Spleen (tissue), 11 donors: ENCODE results near the gene PEPD. TPM values are rescaled to one million over a fixed set of nuclear protein-coding genes. Genes with fewer than 3 reads are reported as not detected.

Experiments used
- DNase-seq: peaks from one replicate; pipeline ENCODE4 v3.0.0-alpha.2; 2020
- H3K27ac ChIP-seq, 8 donors: fragments of 200-600 bp; sonication (generic) in 7 of 8; 1 replicate in 4 of 8; 2 replicates in 4 of 8; pipeline versions ENCODE4 v1.5.0 to v1.8.0; 2016 to 2021; ENCODE audit warnings: inconsistent platforms in 4 of 8, mild to moderate bottlenecking in 4 of 8, moderate library complexity in 1 of 8
- H3K27me3 ChIP-seq, 7 donors: fragments of 200-600 bp; sonication (generic) in 6 of 7; replicated peaks in 1 of 7; 1 replicate in 4 of 7; 2 replicates in 3 of 7; pipeline versions ENCODE4 v1.5.0 to v1.8.0; 2016 to 2021; ENCODE audit warnings: inconsistent platforms in 3 of 7, mild to moderate bottlenecking in 1 of 7
- H3K36me3 ChIP-seq, 6 donors: fragments of 200-600 bp; sonication (generic) in 5 of 6; 1 replicate in 4 of 6; 2 replicates in 2 of 6; pipeline versions ENCODE4 v1.5.0 to v1.8.0; 2016 to 2021; ENCODE audit warnings: inconsistent platforms in 2 of 6
- H3K4me1 ChIP-seq, 6 donors: fragments of 200-600 bp; sonication (generic) in 5 of 6; 1 replicate in 3 of 6; 2 replicates in 3 of 6; pipeline versions ENCODE4 v1.5.0 to v1.8.0; 2016 to 2021; ENCODE audit warnings: inconsistent platforms in 3 of 6
- H3K4me3 ChIP-seq, 8 donors: fragments of 200-600 bp; sonication (generic) in 7 of 8; 1 replicate in 4 of 8; 2 replicates in 4 of 8; pipeline versions ENCODE4 v1.5.0 to v1.8.0; 2016 to 2021; ENCODE audit warnings: inconsistent platforms in 4 of 8, mild to moderate bottlenecking in 4 of 8, moderate library complexity in 2 of 8
- H3K9me3 ChIP-seq, 8 donors: fragments of 200-600 bp; sonication (generic) in 7 of 8; 1 replicate in 4 of 8; 2 replicates in 4 of 8; pipeline versions ENCODE4 v1.5.0 to v1.8.0; 2016 to 2021; ENCODE audit warnings: inconsistent platforms in 4 of 8
- CTCF ChIP-seq, 11 experiments: fragments of 200-600 bp in 7 of 11; fragments of 450-650 bp in 4 of 11; sonication (generic) in 4 of 11; IDR thresholded peaks in 8 of 11; conservative IDR thresholded peaks in 3 of 11; 1 replicate in 7 of 11; 2 replicates in 4 of 11; pipeline versions ENCODE4 v1.4.0 to v1.8.0; 2016 to 2021; ENCODE audit warnings: antibody characterized with exemption in 11 of 11, inconsistent platforms in 4 of 11, mild to moderate bottlenecking in 1 of 11
- POLR2A ChIP-seq, 3 donors: fragments of 450-650 bp; IDR thresholded peaks; one replicate each; pipeline ENCODE4 v1.5.1; 2017; ENCODE audit warnings: antibody characterized with exemption in 3 of 3, mild to moderate bottlenecking in 1 of 3
- POLR2AphosphoS5 ChIP-seq, 3 donors: sonication (generic); formaldehyde crosslinking; IDR thresholded peaks; one replicate each; pipeline ENCODE4 v1.5.1; 2017; ENCODE audit warnings: antibody characterized with exemption in 3 of 3
- WGBS, 5 donors: extraction: QIAGEN DNeasy Blood & Tissue Kit in 3 of 5; methylation state at CpG; one replicate each; pipeline versions ENCODE4 v1.1.5 to v1.1.7; 2013 to 2018; 5-methylcytosine and 5-hydroxymethylcytosine counted together
- intact Hi-C: fragments of 100-400 bp; cut with DNase I; formaldehyde crosslinking; loops from one replicate; pipeline ENCODE4 v1.15.0; 2023; ENCODE audit warnings: low total_unique reads
- polyA plus RNA-seq, 3 donors: library from polyadenylated mRNA; stranded (reverse); fragments of 200-250 nt; gene quantifications; one replicate each; pipeline ENCODE4 v1.2.1, GENCODE V29; 2013
- total RNA-seq, 7 donors: library from RNA; depleted of rRNA in 3 of 7; stranded (reverse); fragments of >200 nt in 3 of 7; fragmentation: NEBNext Ultra II Directional in 4 of 7; extraction: Animal tissue kit (Norgen Biotek cat#: 25700) in 4 of 7; gene quantifications; one replicate each; pipeline versions ENCODE4 v1.1.0 to v1.2.1, GENCODE V29; 2016 to 2021
- donor health status: healthy with polysubstance abuse.
- donor health status: DM: no; HTN: no; CAD: no; lungs with moderate emphysema.
- donor health status: DM: no; HTN: no; CAD: no.
- donor health status: Bipolar disorder and iron deficiency.
- donor health status: healthy.
- donor health status: DM: no; HTN: no; CAD: no.
- donor health status: DM: yes; HTN: yes; CAD: no.

PEPD gene
- total and polyA plus RNA-seq, 10 donors: 38.4 to 98.3 (median 69.8) TPM

GRCh38 chr19:33470686-33471085 lies 50.9 kb downstream of the PEPD start:
- peak; percentile 12 for DNase-seq
- H3K27me3 ChIP-seq: no peaks in the 10 kb centered on the region
- 77 to 89% (median 79%) methylated on average over 4 to 5 of the region's 5 CpGs for WGBS, 5 donors
- H3K4me1 ChIP-seq: peaks cover 0 to 6% (median 0%) of the 10 kb centered on the region in 6 donors
- intact Hi-C loops: no loop called here
- H3K9me3 ChIP-seq: no peaks in the 10 kb centered on the region
- H3K27ac ChIP-seq: no peak overlapping the region
- peaks cover 0 to 48% (median 0%) of the 10 kb centered on the region in 6 donors for H3K36me3 ChIP-seq
- H3K4me3 ChIP-seq: no peak overlapping the region
- no peak for TF ChIP-seq POLR2AphosphoS5 (IDR thresholded peaks at IDR 0.05)
- TF ChIP-seq POLR2A (IDR thresholded peaks at IDR 0.05): no peak
- TF ChIP-seq CTCF (IDR thresholded peaks at IDR 0.05 in 8 of 11, conservative IDR thresholded peaks at IDR 0.05 in 3 of 11): no peak

- 89 to 91% (median 90%) methylated on average over 7 of the region's 7 CpGs for WGBS, 5 donors
- Histone ChIP-seq H3K36me3 (peaks cover 0 to 41% (median 0%) of the 10 kb centered on the region in 6 donors), H3K27me3 (no peaks in the 10 kb centered on the region), H3K9me3 (no peaks in the 10 kb centered on the region), H3K4me1 (peaks cover 0 to 6% (median 0%) of the 10 kb centered on the region in 6 donors), H3K27ac (no peak overlapping the region), H3K4me3 (no peak overlapping the region)
- TF ChIP-seq POLR2A (IDR thresholded peaks at IDR 0.05) (no peak), POLR2AphosphoS5 (IDR thresholded peaks at IDR 0.05) (no peak), CTCF (IDR thresholded peaks at IDR 0.05 in 8 of 11, conservative IDR thresholded peaks at IDR 0.05 in 3 of 11) (no peak)
- intact Hi-C loops: no loop called here
- DNase-seq: no peak
Observed at GRCh38 chr19:33470040-33470330, 51.6 kb downstream of the PEPD start.

- no peak overlapping the region for H3K4me3 ChIP-seq
- H3K27ac ChIP-seq: no peak overlapping the region
- H3K27me3 ChIP-seq: no peaks in the 10 kb centered on the region
- H3K36me3 ChIP-seq: peaks cover 0 to 39% (median under 1%) of the 10 kb centered on the region in 6 donors
- peak; percentile 68 for DNase-seq
- H3K4me1 ChIP-seq: peaks cover 0 to 6% (median 0%) of the 10 kb centered on the region in 6 donors
- no peaks in the 10 kb centered on the region for H3K9me3 ChIP-seq
- intact Hi-C loops: no loop called here
- WGBS, 5 donors: 90 to 94% (median 92%) methylated on average over 19 to 20 of the region's 20 CpGs
- TF ChIP-seq POLR2AphosphoS5 (IDR thresholded peaks at IDR 0.05): no peak
- no peak for TF ChIP-seq POLR2A (IDR thresholded peaks at IDR 0.05)
- TF ChIP-seq CTCF (IDR thresholded peaks at IDR 0.05 in 8 of 11, conservative IDR thresholded peaks at IDR 0.05 in 3 of 11): no peak
Observed at GRCh38 chr19:33469171-33470039, 52.2 kb downstream of the PEPD start.

- peak; percentile 54 for DNase-seq
- H3K9me3 ChIP-seq: no peaks in the 10 kb centered on the region
- 90 to 94% (median 91%) methylated on average over 24 to 31 of the region's 31 CpGs for WGBS, 5 donors
- no peaks in the 10 kb centered on the region for H3K27me3 ChIP-seq
- no peaks in the 10 kb centered on the region for H3K4me1 ChIP-seq
- intact Hi-C loops: no loop called here
- no peak overlapping the region for H3K27ac ChIP-seq
- H3K4me3 ChIP-seq: no peak overlapping the region
- TF ChIP-seq POLR2AphosphoS5 (IDR thresholded peaks at IDR 0.05): no peak
- TF ChIP-seq POLR2A (IDR thresholded peaks at IDR 0.05): no peak
- TF ChIP-seq CTCF (IDR thresholded peaks at IDR 0.05 in 8 of 11, conservative IDR thresholded peaks at IDR 0.05 in 3 of 11): no peak
- peaks cover 0 to 44% (median 6%) of the 10 kb centered on the region in 6 donors for H3K36me3 ChIP-seq
Observed at GRCh38 chr19:33468361-33469170, 53.0 kb downstream of the PEPD start.
